Islet precursor cell (in vitro differentiated cells): ENCODE data around the gene KLHL3.
A peak's percentile ranks its signal among the peaks of the same experiment; 100 is the strongest.

Experiments used
- DNase-seq: peaks from one replicate; pipeline ENCODE4 v3.0.0-alpha.2; 2018

KLHL3 gene

GRCh38 chr5:137630216-137630971 is 105.5 kb downstream of the KLHL3 start:
- no peak for DNase-seq

- no peak for DNase-seq
Measured at GRCh38 chr5:137629646-137630045, 106.2 kb downstream of the KLHL3 start.

DNA sequence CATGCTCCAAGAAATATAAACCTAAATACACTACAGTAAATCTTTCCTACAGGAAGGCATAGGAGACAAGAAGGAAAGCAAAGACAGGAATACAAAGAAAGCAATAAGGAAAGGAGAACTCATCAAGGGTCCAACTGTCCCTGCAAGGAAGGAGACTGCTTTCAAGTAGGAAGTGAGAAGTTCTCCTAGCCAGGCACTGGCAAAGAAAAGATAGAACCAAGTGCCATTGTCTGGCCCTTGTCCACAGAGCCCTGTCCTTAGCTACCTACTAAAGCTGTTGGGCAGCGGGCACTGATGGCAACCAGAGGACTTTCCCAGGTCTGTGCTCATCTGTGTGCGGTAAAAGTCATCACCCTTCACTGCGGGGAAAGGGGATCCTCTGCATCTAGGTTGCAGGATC is 108.2 kb downstream of the KLHL3 start:
- DNase-seq, result no peak

- no peak for DNase-seq
Measured at GRCh38 chr5:137627293-137627692, 108.6 kb downstream of the KLHL3 start.

DNA sequence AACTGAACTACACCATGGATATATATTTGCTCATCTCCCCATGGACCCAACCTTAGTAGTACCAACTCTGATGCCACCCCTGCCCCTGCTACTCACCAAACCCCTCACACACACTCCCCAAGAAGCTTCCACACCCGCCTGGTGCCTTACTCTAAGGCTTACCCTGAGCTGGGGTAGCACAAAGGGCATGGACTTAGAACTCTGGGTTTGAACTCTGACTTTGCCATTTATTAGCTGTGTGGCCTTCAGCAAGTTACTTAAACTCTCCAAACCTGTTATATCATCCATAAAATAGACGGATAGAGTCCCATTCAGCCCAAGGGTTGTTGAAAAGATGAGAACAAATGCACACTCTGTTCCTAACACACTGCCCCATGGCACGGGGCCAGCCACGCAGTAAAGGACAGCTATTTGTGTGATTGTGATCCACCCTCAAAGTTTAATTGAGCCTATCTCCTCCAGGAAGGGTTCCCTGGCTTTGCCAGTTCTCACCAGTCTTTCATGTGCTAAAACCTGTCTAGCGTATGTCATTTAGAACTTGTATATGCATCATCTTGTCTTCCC is 111.0 kb downstream of the KLHL3 start:
- DNase-seq, result no peak

DNA sequence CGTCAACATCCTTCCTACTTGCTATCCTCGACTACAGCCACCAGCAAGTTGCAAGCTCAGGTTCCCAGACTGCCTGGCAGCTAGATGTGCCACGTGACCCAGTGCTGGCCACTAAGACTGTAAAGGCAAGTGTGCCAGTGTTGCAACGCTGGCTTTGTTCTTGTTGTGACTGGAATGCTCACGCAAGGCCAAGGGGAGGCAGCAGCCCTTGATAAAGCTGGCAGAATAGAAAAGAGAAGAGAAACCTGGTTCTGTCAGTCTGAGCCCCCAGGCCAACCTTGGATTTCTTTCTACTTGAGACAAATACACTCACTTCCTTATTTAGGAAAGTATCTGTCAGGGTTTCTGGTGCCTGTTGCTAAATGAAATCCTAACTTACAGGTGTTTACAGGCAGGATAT is 113.0 kb downstream of the KLHL3 start:
- no peak for DNase-seq

- peak; percentile 73 for DNase-seq
Measured at GRCh38 chr5:137621861-137622823, 113.7 kb downstream of the KLHL3 start.

GRCh38 chr5:137621306-137621705 is 114.6 kb downstream of the KLHL3 start:
- no peak for DNase-seq

GRCh38 chr5:137619191-137619870 is 116.6 kb downstream of the KLHL3 start:
- no peak for DNase-seq

DNA sequence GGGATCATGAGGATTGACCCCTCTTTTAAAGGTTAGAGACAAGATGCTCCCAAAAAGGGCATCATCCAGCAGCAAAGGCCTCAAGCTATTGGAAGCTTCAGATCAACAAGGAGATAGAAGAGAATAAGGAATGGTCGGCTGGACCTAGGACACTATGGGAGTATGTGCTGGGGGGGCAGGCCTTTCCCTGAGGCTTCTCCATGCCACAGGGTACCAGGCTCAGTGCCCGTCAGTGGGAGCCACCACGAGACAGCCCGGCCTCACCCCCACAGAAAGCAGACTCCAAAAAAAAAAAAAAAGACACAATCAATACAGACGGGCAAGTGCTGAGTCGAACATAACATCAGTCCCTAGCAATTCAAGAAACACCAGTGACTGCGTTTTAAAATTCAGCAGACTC is 117.4 kb downstream of the KLHL3 start:
- DNase-seq, result no peak

DNA sequence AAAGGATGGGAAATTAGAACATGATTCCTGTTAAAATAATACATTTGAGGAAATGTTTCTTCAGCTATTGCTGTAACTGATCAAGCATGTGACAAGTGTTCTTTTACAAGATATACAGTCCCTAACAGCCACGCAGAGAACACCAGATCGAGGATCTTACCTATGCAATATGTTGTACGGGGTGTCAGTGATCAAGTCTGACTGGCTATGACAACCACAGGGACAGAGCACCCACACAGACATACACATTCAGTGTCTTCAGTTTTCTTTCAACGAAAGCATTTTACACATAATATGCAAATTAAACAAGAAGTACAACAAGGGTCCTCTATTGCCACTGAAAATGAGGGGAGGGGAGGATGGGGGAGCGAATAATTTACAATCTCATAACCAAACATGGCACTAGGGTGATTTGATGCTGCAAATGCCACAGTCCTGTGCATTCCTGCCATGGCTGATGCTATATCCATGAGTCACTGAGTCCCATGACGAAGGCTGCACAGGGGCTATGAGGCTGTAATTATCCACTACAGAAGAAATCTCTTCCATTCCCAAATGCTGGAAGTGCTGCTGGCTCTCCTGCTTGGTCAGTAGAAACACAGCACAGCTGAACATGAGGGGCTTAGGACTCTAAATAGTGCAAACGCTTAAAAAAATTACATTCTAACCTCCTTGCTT is 118.2 kb downstream of the KLHL3 start:
- DNase-seq, result peak; percentile 82

GRCh38 chr5:137616046-137616445 is 119.8 kb downstream of the KLHL3 start:
- DNase-seq, result peak; percentile 60

- peak; percentile 53 for DNase-seq
Measured at GRCh38 chr5:137615171-137615775, 120.6 kb downstream of the KLHL3 start.

DNA sequence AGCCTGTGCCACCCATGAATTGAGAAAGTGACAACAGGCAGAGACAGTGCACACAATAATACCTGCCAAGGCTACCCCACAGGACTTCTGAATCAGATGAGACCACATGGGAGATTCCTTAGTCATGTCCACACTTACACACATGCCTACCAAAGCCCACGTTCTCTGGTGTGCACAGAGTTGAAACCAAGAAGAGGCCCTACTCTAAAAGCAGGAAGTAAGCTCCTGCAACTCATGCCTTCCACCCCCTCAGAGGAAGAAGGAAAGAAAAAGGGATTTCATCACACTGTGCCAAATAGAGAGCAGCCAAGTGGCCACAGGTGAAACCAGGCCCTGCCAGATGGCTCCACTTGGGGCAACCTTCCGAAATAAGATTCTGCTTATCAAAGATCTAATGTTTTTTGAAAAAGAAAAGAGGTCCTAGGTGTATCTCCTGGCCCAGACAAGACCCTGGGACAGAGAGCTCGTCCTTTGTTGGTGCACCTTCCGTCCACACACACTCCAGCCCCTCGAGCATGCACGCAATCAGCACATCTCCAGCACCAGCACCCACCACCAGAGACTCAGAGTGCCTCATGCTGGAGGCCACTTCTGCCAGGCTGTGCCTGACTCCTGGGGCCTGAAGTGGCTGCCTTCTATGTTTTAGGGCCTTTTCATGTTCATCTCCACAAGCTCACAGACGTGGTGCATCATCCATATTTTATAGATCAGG is 122.2 kb downstream of the KLHL3 start:
- peak; percentile 38 for DNase-seq

DNA sequence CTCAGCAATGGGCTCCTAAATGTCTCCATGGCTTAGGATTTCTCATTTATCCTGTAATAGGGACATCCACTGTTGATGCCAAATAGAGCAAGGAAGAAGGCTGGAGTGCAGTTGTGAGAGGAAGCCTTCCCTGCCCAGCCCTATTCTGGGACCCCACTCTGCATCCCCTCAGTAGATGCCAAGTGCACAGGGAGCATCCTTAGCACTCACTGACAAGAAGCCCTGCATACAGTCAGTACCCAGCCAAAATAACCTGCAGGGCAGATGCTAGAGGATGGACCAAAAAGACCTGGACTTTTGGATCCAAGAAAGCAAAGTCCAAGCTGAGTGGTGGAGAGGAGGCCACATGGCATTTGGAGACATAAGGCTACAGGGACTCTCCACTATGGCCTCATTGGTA is 123.3 kb downstream of the KLHL3 start:
- no peak for DNase-seq

DNA sequence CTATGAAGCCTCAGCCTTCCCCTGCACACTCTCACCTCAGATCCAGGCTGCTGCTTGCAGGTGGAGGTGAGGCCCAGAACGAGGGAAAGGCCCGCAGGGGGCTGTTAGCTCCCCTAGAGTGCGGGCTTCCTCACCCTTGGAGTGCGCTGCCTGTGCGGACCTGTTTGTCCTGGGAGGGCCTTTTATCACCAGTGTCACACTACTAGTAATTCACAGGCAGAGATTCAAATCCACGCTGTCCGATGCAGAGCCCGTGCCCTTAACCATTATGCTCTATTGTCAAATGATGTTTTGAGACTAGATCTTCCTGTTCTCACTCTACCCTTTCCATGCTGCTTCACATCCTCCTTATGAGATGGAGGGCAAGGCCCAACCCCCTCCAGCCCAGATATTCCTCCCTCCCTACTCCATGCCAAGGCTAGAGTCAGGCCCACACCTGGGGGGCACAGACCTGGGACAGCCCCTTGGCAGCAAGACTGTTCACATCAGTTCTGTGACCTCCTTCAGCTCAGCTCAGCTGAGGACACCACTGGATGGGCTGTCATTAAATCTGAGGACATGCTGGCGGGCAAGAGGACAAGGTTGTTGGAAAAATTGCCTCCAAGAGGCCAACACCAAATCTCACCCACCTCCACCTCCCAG is 124.0 kb downstream of the KLHL3 start:
- peak; percentile 43 for DNase-seq

DNA sequence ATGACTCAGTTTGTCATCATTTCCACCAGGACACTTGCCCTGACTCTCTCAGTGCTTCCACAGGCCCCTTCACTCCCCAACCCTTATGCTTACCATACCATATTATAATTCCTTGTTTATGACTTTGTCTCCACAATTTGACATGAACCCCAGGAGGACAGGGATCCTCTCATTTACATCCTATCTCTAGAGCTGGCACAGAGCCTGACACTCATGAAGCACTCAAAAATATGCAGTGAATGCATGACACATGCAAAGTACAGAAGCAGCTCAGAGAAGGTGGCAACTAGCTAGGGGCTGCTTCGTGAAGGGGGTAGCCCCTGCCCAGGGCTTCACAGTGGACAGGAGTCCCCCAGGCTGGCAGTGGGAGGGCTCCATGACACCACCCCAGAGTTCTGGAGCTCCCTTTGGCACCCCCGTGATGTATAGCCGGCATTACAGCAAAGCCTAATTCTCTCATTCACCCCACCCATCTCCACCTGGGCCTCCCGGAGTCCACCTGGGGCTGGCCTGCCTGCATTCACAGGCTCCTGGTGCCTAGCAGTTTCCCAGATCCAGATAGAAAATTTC is 124.8 kb downstream of the KLHL3 start:
- no peak for DNase-seq

GRCh38 chr5:137610598-137610997 is 125.3 kb downstream of the KLHL3 start:
- no peak for DNase-seq

DNA sequence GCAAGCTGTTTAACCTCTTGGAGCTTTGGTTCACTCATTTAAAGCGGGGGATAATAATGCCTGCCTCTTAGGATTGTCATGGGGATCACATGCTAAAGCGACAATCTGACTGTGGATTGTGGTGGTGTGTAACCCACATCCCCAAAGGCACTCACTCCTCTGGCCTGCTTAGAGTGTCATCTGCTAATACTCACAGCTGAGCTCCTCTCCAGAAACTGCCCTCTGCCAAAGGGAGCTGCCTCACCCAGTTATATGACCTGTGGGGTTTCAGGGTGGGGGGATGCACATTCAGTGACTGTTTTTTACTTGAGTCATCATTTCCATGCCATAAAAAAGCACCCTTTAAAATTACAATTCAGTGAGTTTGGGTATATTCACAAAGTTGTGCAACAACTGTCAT is 126.8 kb downstream of the KLHL3 start:
- DNase-seq, result no peak

GRCh38 chr5:137607771-137608170 is 128.1 kb downstream of the KLHL3 start:
- no peak for DNase-seq
